AG04449 (cell line): ENCODE results near the gene FAM83B.
"Not testable (repeated sequence)": the region's sequence is repeated elsewhere in the genome, so short reads cannot be mapped to it uniquely, and the experiment has no call there.

ENCODE experiments used
- CTCF ChIA-PET: fragments of 350-600 bp; formaldehyde crosslinking; extraction: SDS; loops from one replicate; lab custom pipeline; 2021; ENCODE audit warnings: antibody characterized with exemption; lab: Yijun Ruan, JAX
- POLR2A ChIA-PET: fragments of 400-600, 350-600 bp; formaldehyde crosslinking; extraction: SDS; loops from one replicate; lab custom pipeline; 2020; ENCODE audit warnings: antibody characterized with exemption, inconsistent platforms; lab: Yijun Ruan, JAX
- DNase-seq: peaks from one replicate; pipeline ENCODE4 v3.0.0-alpha.2; 2010; ENCODE audit warnings: low read depth, low spot score
- H3K4me3 ChIP-seq: 2 replicates; pipeline ENCODE4 v1.5.1; 2011; ENCODE audit warnings: low read depth, mild to moderate bottlenecking, control low read depth, low read length
- TF ChIP-seq, protein P1 (sequence below): IDR thresholded peaks from one replicate; pipeline ENCODE4 v1.5.1; 2011; ENCODE audit warnings: mild to moderate bottlenecking, moderate library complexity, low read length, control low read depth, inconsistent platforms; ENCODE audit not compliant: insufficient read depth; ENCODE audit errors: missing control alignments

Gene FAM83B

DNA sequence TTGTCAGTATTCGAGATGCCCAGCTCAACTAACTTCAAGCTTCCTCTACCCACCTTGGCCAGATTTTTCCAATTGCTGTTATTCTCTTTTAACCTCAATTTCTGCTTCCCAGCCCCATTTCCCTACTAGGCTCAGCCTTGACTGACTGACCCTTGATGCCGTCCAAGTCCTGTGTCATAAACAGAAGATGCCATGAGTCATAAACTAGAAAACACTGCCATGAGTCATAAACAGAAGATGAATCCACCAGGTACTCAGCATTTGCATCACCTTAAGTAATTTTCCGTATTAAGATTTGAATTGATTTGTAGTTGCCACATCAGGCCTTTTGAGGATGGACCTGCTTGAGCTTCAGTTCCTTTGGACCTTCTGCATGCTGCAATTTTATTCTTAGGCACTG, 123.8 kb downstream of the FAM83B start:
- no peak for DNase-seq
- TF ChIP-seq, protein P1, sequence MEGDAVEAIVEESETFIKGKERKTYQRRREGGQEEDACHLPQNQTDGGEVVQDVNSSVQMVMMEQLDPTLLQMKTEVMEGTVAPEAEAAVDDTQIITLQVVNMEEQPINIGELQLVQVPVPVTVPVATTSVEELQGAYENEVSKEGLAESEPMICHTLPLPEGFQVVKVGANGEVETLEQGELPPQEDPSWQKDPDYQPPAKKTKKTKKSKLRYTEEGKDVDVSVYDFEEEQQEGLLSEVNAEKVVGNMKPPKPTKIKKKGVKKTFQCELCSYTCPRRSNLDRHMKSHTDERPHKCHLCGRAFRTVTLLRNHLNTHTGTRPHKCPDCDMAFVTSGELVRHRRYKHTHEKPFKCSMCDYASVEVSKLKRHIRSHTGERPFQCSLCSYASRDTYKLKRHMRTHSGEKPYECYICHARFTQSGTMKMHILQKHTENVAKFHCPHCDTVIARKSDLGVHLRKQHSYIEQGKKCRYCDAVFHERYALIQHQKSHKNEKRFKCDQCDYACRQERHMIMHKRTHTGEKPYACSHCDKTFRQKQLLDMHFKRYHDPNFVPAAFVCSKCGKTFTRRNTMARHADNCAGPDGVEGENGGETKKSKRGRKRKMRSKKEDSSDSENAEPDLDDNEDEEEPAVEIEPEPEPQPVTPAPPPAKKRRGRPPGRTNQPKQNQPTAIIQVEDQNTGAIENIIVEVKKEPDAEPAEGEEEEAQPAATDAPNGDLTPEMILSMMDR, result no peak
- CTCF ChIA-PET, result no interaction called here
- POLR2A ChIA-PET, result no interaction called here
- no peak overlapping the region for H3K4me3 ChIP-seq

DNA sequence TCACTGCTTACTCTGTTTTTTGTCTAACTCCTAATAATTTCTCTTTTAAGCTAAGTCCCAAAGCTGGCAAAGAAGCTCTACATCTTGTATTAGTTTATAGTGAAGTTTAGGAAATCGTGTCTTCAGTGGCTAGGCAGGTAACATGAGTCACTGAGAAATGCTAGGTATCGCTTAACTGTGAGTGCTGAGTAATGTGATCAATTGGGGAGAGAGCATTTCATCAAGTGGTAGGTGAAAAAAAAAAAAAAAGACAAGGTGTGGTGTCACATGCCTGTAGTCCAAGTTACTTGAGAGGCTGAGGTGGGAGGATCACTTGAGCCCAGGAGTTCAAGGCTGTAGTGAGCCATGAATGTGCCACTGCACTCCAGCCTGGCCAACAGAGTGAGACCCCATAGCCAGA, 125.3 kb downstream of the FAM83B start:
- POLR2A ChIA-PET, result no interaction called here
- DNase-seq, result no peak
- no peak overlapping the region for H3K4me3 ChIP-seq
- TF ChIP-seq, protein P1, result no peak
- CTCF ChIA-PET, result no interaction called here

DNA sequence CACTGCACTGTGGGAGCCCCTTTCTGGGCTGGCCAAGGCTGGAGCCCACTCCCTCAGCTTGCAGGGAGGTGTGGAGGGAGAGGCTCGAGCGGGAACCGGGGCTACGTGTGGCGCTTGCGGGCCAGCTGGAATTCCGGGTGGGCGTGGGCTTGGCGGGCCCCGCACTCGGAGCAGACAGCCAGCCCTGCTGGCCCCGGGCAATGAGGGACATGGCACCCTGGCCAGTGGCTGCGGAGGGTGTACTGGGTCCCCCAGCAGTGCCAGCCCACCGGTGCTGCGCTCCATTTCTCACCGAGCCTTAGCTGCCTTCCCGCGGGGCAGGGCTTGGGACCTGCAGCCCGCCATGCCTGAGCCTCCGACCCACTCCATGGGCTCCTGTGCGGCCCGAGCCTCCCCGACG, 132.6 kb downstream of the FAM83B start:
- not testable (repeated sequence) for DNase-seq

DNA sequence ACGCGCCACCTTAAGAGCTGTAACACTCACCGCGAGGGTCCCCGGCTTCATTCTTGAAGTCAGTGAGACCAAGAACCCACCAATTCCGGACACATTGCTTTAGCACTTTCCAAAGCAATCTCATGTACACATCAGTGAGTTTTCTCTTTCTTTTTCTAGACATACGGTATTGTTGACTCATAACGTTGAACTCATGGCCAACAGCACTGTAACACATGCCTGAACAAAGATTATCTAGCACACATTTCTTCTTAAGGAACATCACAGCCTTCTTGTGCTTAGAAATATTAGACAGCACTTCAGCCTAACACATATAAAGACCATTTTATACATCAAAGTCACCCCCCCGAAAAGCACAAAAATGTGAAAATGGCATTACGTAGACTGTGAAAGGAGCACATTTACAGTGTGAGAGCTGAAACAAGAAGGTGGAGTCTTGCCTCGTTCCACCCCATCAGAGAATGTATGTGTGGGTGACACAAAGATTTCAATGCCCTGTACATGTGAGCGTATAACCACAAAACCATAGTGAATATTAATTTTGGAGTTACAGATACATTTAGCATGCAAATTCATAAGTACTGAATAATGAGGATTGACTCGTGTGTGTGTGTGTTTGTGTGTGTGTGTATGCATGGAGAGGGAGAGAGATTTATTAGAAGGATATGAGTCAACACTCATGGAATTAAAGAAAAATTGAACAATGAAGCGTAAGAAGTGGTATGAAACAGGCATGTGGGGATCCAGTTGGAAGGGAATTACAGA, 134.1 kb downstream of the FAM83B start:
- no peak overlapping the region for H3K4me3 ChIP-seq
- TF ChIP-seq, protein P1, result no peak
- CTCF ChIA-PET, result no interaction called here
- DNase-seq, result peak; percentile 87
- POLR2A ChIA-PET, result no interaction called here

More for the DNA sequence above, 132.6 kb downstream of the FAM83B start:
- POLR2A ChIA-PET, CTCF ChIA-PET, H3K4me3 ChIP-seq: not testable (repeated sequence)

DNA sequence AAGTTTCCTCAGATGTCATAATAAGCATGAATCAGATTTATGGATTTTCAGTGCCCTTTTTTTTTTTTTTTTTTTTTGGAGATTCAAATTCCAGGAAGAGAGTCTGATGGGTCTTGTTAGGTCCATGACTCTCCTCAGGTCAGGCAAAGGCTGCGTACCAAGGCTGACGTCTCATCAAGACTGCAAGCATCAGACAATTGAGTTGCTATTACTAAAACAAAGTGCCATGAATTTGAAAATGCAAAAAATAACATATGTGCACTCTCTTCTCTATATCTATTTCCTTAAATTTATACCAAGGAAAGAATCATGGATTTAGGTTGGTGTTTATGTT, 134.7 kb downstream of the FAM83B start:
- ChIA-PET POLR2A (no interaction called here), CTCF (no interaction called here)
- DNase-seq, result no peak

DNA sequence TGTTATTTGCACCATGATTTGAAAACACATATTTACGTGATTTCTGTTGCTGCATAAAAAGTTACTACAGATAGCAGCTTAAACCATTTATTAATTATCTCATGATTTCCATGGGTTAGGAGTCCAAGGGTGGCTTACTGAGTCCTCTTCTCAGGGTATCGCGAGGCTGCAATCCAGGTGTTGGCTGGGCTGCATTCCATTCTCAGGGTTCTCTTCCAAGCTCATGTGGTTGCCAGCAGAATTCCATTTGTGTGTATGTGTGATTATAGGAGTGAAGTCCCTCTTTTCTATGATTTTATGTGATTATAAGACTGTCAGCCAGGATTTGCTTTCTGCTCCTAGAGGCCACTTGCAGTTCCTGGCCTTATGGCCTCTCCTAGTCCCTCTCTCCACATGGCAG, 135.1 kb downstream of the FAM83B start:
- DNase-seq, result peak; percentile 33
- TF ChIP-seq, protein P1, result no peak
- CTCF ChIA-PET, result interaction anchor here (1.1 to 1.2 kb wide), 2 partner anchors 14 to 264 kb away, joined by 3 to 5 read pairs; no protein-coding TSS in a partner anchor

More for the DNA sequence above, 134.7 kb downstream of the FAM83B start:
- TF ChIP-seq, protein P1, result no peak
- no peak overlapping the region for H3K4me3 ChIP-seq

More for the DNA sequence above, 135.1 kb downstream of the FAM83B start:
- POLR2A ChIA-PET, result no interaction called here
- no peak overlapping the region for H3K4me3 ChIP-seq
